HG02981 (cell line): ENCODE measurements around the gene TGFBRAP1.
A peak's percentile ranks its signal among the peaks of the same experiment; 100 is the strongest.

Experiments
- ATAC-seq: cut with Tn5 transposase; IDR thresholded peaks from one replicate; pipeline ENCODE4 v1.9.1; 2021; ENCODE audit warnings: mild to moderate bottlenecking, moderate library complexity; ENCODE audit not compliant: unreplicated experiment

Gene TGFBRAP1

GRCh38 chr2:105315314-105315713, 14.2 kb downstream of the TGFBRAP1 start:
- ATAC-seq: peak; percentile 56

- ATAC-seq: no peak
Observed at GRCh38 chr2:105313877-105314276, 15.7 kb downstream of the TGFBRAP1 start.

GRCh38 chr2:105309147-105309545, 20.4 kb downstream of the TGFBRAP1 start:
- no peak for ATAC-seq

DNA sequence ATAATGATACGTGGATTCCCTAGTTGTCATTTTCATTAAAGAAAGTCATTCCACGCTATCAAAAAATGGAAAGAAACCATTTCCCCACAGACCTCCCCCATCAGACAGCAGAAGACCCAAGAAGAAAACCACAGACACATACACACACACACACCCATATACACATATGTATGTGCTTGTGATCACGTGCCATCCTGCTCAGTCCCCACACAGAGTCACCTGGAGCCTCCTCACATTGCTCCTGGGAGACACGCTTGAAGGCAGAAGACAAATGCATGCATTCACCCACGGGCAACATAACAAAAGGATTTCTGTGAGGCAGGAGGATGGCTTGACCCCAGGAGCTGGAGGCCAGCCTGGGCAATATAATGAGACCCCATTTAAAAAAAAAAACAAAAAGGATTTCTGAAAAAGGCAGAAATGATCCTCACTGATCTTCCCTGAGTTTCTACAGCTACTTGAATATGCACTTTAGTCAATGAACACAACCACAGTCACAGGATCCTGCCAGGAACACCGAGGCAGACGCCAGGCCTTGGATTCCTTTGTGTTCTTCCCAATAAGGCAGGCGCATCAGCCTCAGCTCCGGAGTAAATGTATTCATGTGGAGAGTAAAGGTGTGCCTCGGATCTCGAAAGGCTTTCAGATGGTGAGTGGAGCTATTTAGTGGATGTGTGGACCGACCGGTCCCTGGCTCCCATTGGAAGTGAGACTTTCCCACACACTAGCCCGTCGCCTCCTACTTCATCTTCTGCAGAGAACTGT, 21.0 kb downstream of the TGFBRAP1 start:
- ATAC-seq: no peak

DNA sequence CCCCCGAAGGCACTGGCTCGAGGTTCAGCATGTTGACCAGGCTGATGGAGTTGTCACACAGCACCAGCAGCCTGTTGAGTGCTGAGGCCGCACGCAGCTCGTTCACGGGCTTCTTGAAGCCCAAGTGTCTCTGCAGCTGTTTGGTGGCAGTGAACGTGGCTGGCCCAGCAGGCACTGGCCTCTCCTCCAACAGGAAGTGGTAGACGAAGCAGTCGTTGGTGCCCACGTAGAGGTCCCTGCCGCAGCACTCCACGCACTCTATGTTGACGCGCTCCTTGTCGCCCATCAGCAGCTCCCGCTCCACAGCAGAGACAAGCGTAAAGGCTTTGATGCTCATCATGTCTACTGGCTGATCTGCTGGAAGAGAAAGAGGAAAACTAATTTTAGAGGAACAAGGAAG, 21.6 kb downstream of the TGFBRAP1 start:
- no peak for ATAC-seq

DNA sequence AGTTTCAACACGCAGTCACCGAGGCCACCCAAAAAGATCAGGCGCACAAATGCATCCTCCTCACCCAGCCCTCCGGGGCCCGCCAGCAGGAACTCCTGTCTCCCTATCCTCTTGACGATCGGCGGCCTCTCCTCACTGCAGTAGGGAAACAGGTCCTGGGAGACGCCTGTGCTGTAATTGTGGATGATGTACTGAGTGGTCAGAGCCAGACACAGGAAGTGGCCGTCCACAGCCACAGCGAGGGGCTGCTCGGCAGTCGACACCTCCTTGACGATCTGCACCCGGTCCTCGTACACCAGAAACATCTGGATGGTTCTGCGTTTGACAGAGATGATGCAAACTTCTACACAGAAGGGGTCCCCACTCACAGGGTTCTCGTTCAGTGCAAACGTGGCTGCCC, 22.0 kb downstream of the TGFBRAP1 start:
- ATAC-seq: no peak

DNA sequence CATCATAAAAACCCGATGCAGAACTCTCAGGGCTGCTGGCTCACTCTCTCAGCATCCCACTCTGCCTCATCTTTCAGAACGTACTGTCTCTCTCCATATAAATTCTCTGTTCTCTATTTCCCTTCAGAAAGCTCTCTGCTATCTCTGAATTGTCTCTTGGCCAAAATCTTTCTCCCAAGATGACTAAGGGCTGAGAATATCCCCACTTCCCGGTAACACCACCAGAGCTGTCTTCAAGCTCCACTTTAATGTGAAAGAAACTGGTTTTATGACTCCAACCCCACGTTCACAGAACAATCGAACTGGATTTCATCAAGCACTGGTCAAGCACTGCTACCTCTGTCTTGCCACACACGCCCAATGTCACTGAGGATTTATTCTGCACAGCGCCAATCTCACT, 22.4 kb downstream of the TGFBRAP1 start:
- ATAC-seq: no peak

GRCh38 chr2:105301646-105302045, 27.9 kb downstream of the TGFBRAP1 start:
- no peak for ATAC-seq

- peak; percentile 48 for ATAC-seq
Observed at GRCh38 chr2:105299290-105299689, 30.2 kb downstream of the TGFBRAP1 start.

GRCh38 chr2:105298017-105298416, 31.5 kb downstream of the TGFBRAP1 start:
- ATAC-seq: no peak

GRCh38 chr2:105297216-105297615, 32.3 kb downstream of the TGFBRAP1 start:
- ATAC-seq: no peak

DNA sequence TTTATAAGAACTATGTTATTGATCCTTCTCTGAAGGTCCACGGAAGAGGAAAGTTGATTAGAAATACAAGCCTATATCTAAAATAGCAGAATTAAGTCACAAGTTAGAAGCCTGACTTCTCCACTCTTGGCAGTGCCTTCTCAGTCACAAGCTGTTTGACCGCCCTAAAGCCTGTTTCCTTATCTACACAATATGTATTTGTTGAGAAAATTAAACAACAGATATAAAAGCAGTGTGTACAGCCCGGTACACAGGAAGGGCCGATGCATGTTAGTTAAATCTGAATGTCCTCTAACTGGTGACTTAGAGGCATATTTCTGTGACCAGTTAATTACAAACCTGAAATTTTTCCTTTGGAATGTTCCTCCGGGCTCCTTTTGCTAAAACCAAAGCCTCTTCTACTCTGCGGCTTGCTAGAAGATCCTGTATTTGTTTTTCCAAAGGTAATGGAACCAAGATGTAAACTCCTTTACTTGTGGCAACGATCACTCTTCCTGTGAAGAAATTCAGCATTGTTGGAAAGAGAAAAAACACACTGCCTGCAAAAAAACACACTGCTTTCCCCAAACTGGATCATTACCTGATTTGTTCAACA, 33.4 kb downstream of the TGFBRAP1 start:
- ATAC-seq: no peak

DNA sequence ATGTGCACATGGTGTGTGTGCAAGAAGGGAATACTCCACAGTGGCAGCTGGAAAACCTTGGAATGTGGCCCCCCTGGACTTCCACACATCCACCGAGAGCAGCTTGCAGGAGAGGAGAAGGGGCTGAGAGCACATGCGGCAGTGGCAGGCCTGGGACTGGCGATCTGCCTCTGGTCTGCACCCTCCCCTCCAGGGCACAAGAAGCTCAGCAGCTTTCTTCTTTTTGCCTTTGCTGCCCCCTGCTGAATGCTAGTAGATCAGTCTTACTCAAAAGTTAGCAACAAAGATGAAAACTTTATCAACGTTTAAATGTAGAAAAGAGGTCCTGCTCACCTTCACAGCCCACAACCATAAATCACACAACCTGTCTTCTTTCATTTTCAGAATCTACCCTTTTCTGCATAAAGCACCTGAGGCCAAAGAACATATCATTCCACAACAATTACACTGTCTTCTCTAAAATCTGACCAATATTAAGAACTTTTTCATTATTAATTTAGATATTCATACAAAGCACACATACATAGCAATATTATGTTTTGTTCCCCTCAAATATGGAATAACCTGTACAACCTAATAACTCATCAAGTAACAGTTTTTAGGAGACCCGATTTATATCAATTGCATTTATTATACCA, 34.6 kb downstream of the TGFBRAP1 start:
- ATAC-seq: no peak

- ATAC-seq: no peak
Observed at GRCh38 chr2:105294046-105294445, 35.5 kb downstream of the TGFBRAP1 start.

GRCh38 chr2:105291981-105292380, 37.6 kb downstream of the TGFBRAP1 start:
- ATAC-seq: no peak

DNA sequence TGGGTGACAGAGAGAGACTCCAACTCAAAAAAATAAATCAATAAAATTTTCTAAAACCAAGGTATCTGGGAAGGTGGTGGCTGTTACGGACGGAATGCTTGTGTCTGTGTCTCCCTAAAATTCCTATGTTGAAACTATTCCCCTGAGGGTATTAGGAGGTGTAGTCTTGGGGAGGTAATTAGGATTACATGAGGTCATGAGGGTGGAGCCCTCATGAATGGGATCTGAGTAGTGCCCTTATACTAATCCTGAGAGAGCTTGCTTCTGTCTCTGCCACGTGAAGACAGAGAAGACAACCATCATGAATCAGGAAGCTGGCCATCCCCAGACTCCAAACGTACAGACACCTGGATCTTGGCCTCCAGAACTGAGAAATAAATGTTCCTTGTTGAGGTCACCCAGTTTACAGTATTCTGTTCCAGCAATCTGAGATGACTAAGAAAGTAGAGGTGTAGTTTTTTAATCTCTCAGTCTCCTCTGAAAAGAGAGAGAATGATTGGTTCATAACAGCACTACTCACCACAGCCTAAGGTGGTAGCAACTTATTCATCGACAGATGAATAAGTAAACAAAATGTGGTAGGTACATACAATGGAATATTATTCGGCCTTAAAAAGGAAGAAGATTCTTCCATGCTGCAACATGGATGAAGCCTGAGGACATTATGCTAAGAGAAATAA, 38.4 kb downstream of the TGFBRAP1 start:
- ATAC-seq: no peak

DNA sequence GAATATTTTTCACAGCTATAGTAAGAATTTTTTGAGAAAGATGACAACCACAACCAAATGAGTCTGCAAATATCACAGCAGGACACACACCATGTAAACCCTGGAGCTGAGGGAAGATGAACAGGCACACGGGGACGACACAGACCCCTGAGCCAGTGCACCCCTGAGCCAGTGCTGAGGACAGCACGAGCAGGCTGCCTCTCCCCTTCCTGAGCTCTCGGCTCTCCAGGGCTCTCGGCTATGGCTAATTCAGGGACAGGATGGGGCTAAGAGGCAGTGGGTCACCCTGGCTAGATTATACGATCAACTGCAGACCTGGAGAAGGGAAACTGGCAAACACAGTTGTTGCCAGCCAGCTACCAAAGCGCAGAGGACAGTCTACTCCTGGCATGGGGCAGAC, 41.4 kb downstream of the TGFBRAP1 start:
- no peak for ATAC-seq

DNA sequence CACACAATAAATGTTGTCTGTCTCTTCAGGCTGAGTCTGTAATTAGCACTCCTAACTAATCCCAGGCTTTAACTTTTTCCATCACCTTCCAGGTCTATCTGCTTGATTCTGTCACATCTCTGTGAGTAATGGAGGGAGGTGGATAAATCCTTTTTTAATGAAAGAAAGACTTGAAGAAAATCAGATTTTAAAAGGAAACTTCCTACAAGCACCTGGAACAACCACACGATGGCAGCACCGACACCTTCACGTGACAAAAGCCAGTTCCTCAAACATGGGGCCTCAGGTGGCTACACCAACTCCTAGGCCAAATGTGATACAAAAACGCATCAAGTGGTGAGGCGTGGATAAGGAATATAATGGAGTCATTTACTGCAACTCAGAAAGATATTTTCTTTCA, 41.8 kb downstream of the TGFBRAP1 start:
- no peak for ATAC-seq

GRCh38 chr2:105283532-105283931, 46.0 kb downstream of the TGFBRAP1 start:
- ATAC-seq: no peak

DNA sequence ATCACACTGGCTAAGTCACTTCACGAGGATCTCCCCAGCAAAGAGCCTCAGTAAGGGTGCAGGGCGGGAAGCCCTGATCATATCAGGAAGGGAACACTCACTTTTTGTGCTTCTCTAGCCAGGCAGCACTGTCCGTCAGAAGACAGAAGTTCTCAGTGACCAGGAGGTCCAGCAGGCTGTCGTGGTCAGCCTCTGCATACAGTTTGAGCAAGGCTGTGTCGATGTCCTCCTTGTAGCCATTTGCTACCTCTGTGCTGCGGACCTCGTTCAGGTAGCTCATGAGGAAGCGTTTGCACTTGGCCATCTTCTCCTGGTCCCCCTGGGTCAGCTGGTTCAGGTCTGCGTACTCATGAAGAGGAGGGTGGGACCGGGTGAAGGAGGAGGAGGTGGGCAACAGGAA, 49.3 kb downstream of the TGFBRAP1 start:
- ATAC-seq: no peak

GRCh38 chr2:105279126-105279525, 50.4 kb downstream of the TGFBRAP1 start:
- no peak for ATAC-seq

- no peak for ATAC-seq
Observed at GRCh38 chr2:105278654-105279053, 50.9 kb downstream of the TGFBRAP1 start.
